ENCODE data around the gene CXCL13.
"Not testable (repeated sequence)": the region's sequence is repeated elsewhere in the genome, so short reads cannot be mapped to it uniquely, and the experiment has no call there.

The CXCL13 gene

DNA sequence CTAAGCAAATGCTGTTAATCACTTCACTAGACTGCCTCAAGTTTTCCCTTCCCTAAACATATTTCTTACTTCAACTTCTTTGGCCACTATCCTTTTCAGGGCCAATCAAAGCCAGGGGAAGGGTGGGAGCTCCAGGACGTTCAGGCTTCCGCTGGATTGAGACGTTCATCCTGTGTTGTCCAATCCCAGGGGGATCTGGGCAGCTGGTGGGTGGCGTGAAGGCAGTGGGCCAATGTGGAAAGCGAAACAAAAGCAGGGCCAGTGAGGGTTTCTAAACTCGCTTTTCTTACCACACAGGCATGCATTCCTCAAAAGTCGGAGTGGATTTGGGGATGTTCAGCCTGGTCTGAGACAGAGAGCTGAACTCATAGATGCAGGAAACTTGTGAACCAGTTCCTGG is 7.6 kb downstream of the CXCL13 start:
- no peak for DNase-seq

DNA sequence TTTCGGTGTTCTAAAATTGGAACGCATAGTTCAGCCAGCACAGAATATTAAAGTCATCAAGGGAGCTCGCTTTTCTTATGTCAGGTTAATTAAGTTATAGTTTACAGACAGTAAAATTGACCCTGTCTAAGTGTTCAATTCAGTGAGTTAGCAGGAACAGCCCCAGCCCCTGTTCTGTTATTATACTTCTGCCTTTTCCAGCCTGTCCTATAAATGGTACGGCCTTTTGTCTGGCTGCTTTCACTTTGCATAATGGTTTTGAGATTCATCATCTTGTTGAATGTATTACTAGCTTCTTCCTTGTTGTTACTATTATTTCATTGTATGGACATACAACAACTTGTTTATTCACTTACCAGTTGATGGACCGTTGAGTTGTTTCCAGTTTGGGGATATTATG is 9.5 kb downstream of the CXCL13 start:
- no peak for DNase-seq

DNA sequence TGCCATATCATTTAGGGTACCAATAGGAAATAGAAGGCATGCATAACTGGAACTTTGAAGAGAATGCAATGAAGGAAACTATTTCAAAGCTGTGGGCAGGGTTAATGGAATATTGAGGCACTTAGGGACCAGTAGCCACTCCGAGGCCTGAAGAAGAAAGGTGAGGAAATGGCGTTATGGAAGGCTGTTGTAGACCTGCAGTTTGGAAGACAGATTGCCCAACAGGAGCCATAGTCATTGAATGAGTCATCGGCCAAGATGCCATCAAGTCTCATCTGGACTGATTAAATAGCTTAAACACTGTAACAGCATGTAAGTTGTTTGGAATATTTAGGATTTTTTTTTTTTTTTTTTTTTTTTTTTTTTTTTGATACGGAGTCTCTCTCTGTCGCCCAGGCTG is 11.6 kb downstream of the CXCL13 start:
- DNase-seq: peak; percentile 39

- peak; percentile 64 for DNase-seq
Observed at GRCh38 chr4:77618383-77619241, 13.0 kb downstream of the CXCL13 start.

DNA sequence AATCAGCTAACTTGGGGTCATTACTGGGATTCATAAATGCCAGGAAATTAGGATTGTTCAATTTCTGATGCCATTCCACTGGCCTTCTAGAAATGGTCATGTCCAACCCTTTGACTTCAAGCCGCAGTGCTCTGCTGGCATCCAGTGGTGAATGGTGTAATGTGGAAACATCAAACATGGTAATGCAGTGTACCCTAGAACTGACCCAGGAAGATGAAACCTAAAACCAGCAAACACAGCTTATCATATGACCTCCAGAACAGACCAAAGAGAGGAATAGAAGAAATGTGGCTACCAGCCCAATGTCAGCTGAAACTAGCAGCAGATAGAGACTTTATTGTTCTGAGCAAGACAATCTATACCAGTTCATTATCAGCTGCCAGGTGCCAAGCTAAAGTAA is 13.8 kb downstream of the CXCL13 start:
- DNase-seq: no peak

DNA sequence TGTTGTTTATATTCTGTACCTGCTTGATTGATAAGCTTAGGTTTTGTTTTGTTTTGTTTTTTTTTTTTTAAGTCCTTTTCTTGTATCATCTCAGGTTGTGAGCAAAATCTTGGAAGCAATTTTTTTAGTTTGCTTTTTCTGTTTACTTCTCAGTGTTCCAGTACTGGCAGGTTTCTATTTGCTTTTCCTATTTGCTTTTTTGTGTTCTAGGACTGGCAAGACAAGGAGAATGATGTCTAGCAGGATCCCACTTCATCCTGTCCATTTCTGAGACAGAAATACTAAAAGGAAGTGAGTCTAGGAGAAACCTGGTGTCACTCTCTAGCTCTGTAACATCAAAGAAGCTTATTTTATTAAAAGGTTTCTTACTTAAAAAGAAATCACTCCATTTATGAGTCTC is 15.6 kb downstream of the CXCL13 start:
- DNase-seq: no peak

GRCh38 chr4:77623091-77623490 is 17.5 kb downstream of the CXCL13 start:
- DNase-seq: no peak

- DNase-seq: no peak
Observed at GRCh38 chr4:77624213-77624612, 18.6 kb downstream of the CXCL13 start.

DNA sequence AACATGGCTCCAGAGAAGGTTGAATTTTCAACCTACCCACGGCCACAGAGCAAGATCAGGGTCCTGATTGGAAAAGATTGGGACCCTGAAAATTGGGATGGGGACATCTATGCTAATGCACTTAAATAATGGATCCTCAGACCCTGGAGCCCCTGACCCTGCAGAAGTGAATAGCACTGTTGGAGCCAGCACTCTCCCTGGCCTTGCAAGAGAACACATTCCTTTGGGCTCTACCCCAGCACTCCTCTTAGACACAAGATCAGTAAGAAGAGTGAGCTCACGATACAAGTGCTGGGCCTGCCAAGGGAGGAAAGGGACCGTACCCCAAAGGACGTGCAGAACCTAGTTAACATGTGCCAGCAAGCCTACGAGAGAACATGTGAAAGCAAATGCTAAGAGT is 19.9 kb downstream of the CXCL13 start:
- no peak for DNase-seq

GRCh38 chr4:77629885-77630284 is 24.3 kb downstream of the CXCL13 start:
- no peak for DNase-seq

DNA sequence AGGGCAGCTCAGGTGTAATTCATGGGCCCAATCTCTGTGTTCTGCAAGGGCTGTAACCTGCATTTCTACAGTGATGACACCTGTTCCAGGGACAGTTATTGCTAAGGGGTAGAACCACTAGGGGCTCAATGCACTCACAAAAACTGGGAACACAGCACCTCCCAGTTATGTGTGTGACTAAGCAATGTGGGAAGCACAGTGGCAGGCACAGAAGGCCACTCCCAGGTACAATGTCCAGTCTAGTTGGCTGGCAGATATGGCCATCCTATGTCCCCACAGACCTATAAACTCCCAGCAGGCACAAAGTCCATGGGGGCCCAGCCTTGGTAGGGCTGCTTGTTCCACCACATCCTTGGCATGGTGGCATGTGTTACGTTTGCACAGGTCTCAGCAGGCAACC is 25.7 kb downstream of the CXCL13 start:
- no peak for DNase-seq

GRCh38 chr4:77634132-77634785 is 28.6 kb downstream of the CXCL13 start:
- no peak for DNase-seq

DNA sequence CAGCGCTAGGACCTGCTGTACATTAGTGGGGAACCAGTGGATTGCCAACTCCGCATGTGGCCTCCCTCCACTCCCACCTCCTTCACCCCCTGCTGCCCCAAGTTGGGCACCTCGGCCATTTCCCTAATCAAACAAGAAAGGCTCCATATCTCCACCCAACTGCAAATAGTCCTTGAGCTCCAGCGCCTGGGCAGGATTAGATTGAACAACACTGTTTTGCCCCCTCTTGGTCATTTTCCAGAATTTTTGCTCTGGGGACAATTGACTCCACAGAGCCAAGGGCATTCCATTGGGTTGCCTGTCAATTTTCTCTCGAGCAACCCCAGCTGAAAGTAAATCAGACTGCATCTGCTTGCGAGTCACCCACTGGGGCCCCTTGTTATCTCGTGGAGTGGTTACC is 29.6 kb downstream of the CXCL13 start:
- DNase-seq: no peak

GRCh38 chr4:77635876-77636275 is 30.3 kb downstream of the CXCL13 start:
- DNase-seq: no peak

DNA sequence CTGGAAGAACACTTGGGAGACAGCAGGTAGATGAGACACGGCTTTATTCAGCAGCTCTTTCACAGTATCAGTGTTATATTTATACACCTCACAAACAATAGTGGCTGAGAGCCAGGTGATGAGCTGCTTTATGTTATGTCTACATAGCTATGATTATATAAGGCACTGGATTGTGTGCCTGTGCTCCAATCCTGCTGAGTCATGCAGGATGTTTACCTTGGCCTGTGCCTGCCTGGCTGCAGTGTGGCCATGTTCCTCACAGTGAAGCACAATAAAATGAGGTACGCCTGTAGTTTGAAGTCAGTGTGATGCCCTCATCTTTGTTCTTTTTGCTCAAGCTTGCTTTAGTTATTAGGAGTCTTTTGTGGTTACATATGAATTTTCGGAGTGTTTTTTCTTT is 31.3 kb downstream of the CXCL13 start:
- peak; percentile 53 for DNase-seq

GRCh38 chr4:77644069-77644468 is 38.4 kb downstream of the CXCL13 start:
- not testable (repeated sequence) for DNase-seq

DNA sequence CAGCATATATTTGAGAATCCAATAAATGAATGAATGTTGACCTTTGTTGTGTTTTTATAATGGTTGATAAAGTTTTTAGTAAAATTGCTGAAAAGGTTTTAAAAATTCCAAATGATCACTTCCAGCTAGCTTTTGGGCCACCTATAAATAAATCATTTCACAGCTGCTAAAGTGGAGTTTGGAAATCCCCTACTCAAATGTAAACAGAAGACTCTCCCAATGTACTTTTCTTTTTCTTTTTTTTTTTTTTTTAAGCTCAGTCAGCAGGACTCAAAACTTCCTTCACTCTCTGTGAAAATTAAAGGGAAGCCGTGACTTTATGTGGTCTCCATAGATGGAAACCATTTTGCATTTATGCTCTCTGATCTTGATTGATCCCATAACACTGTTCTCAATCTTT is 45.2 kb downstream of the CXCL13 start:
- DNase-seq: no peak

- DNase-seq: no peak
Observed at GRCh38 chr4:77651820-77652219, 46.2 kb downstream of the CXCL13 start.

GRCh38 chr4:77652237-77652897 is 46.7 kb downstream of the CXCL13 start:
- DNase-seq: no peak

- no peak for DNase-seq
Observed at GRCh38 chr4:77653162-77653758, 47.6 kb downstream of the CXCL13 start.

DNA sequence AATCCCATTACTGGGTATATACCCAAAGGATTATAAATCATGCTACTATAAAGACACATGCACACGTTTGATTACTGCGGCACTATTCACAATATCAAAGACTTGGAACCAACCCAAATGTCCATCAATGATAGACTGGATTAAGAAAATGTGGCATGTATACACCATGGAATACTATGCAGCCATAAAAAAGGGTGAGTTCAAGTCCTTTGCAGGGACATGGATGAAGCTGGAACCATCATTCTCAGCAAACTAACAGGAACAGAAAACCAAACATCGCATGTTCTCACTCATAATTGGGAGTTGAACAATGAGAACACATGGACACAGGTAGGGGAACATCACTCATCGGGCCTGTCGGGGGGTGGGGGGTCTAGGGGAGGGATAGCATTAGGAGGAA is 54.7 kb downstream of the CXCL13 start:
- DNase-seq: not testable (repeated sequence)

Measured in EL (cell line).